ENCODE data around the gene PAM16.
"Not testable (repeated sequence)": the region's sequence is repeated elsewhere in the genome, so short reads cannot be mapped to it uniquely, and the experiment has no call there.

PAM16 gene

GRCh38 chr16:4350365-4350786, 745 bp downstream of the PAM16 start:
- no peak for DNase-seq

GRCh38 chr16:4349332-4349731, 1.8 kb downstream of the PAM16 start:
- DNase-seq = no peak

- DNase-seq = no peak
These were observed 3.2 kb downstream of the PAM16 start for GRCh38 chr16:4347765-4348509.

GRCh38 chr16:4347010-4347409, 4.1 kb downstream of the PAM16 start:
- DNase-seq = no peak

- no peak for DNase-seq
These were observed 5.0 kb downstream of the PAM16 start for GRCh38 chr16:4345836-4346781.

- DNase-seq = no peak
These were observed 5.9 kb downstream of the PAM16 start for GRCh38 chr16:4344983-4345835.

GRCh38 chr16:4344300-4344982, 6.7 kb downstream of the PAM16 start:
- DNase-seq = not testable (repeated sequence)

GRCh38 chr16:4342866-4343744, 8.0 kb downstream of the PAM16 start:
- DNase-seq = no peak

- DNase-seq = no peak
These were observed 9.9 kb downstream of the PAM16 start for GRCh38 chr16:4341250-4341649.

GRCh38 chr16:4340443-4340842, 10.7 kb downstream of the PAM16 start:
- no peak for DNase-seq

GRCh38 chr16:4339909-4340308, 11.2 kb downstream of the PAM16 start:
- DNase-seq = peak; percentile 81

- no peak for DNase-seq
These were observed 11.7 kb downstream of the PAM16 start for GRCh38 chr16:4339455-4339854.

- DNase-seq = no peak
These were observed 12.3 kb downstream of the PAM16 start for GRCh38 chr16:4338712-4339299.

- DNase-seq = no peak
These were observed 13.0 kb downstream of the PAM16 start for GRCh38 chr16:4338125-4338582.

GRCh38 chr16:4337540-4338088, 13.5 kb downstream of the PAM16 start:
- DNase-seq = no peak

GRCh38 chr16:4336701-4337539, 14.2 kb downstream of the PAM16 start:
- DNase-seq = no peak

- no peak for DNase-seq
These were observed 16.2 kb downstream of the PAM16 start for GRCh38 chr16:4334724-4335495.

- DNase-seq = not testable (repeated sequence)
These were observed 17.4 kb downstream of the PAM16 start for GRCh38 chr16:4333714-4334113.

- DNase-seq = no peak
These were observed 17.8 kb downstream of the PAM16 start for GRCh38 chr16:4333308-4333638.
